Muscle layer of duodenum (tissue), 2 donors: ENCODE results near the gene WDR90.
"Not testable (repeated sequence)": the region's sequence is repeated elsewhere in the genome, so short reads cannot be mapped to it uniquely, and the experiment has no call there.

ENCODE experiments used
- H3K27ac ChIP-seq: one replicate; pipeline ENCODE4 v1.7.0; 2013; ENCODE audit warnings: mild to moderate bottlenecking, low read length
- H3K27me3 ChIP-seq: one replicate; pipeline ENCODE4 v1.7.0; 2013; ENCODE audit warnings: low read depth, mild to moderate bottlenecking, control low read depth, low read length
- H3K36me3 ChIP-seq, 2 donors: one replicate each; pipeline ENCODE4 v1.7.0; 2013; ENCODE audit warnings: low read length in 2 of 2, control low read depth in 1 of 2, mild to moderate bottlenecking in 1 of 2; ENCODE audit not compliant: insufficient read depth in 2 of 2, control insufficient read depth in 1 of 2
- H3K4me1 ChIP-seq, 2 donors: one replicate each; pipeline ENCODE4 v1.7.0; 2013; ENCODE audit warnings: low read length in 2 of 2, mild to moderate bottlenecking in 2 of 2, control low read depth in 1 of 2, moderate library complexity in 1 of 2; ENCODE audit not compliant: insufficient read depth in 2 of 2, control insufficient read depth in 1 of 2
- H3K4me3 ChIP-seq, 2 donors: one replicate each; pipeline ENCODE4 v1.7.0; 2013; ENCODE audit warnings: low read length in 2 of 2, low read depth in 1 of 2, mild to moderate bottlenecking in 1 of 2
- H3K9me3 ChIP-seq, 2 donors: one replicate each; pipeline ENCODE4 v1.7.0; 2013; ENCODE audit warnings: low read length in 2 of 2, control low read depth in 1 of 2, mild to moderate bottlenecking in 1 of 2; ENCODE audit not compliant: control insufficient read depth in 1 of 2
- donor health status: healthy.

The WDR90 gene

DNA sequence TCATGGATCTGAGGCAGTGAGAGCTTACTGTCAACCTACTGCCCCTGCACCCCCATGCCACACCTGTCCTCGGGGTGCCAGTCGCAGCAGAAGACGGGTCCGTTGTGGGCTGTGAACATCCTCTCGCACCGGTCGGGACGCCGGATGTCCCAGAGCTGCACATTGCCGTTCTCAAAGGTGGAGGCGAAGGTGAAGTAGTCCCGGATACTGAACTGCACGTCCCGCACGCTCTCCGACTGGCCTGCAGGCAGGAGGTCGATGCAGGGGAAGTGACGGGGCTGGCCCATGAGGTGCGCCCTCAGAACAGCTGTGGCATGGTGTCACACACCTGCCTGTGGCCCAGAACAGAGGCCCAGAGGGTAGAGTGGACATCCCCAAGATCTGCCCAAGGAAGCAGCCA is 38.3 kb downstream of the WDR90 start:
- no peaks in the 10 kb centered on the region for H3K9me3 ChIP-seq
- H3K4me1 ChIP-seq = peaks cover 7 to 49% of the 10 kb centered on the region in 2 donors
- peaks cover under 1% of the 10 kb centered on the region for H3K27me3 ChIP-seq
- peaks cover 2 to 24% of the 10 kb centered on the region in 2 donors for H3K36me3 ChIP-seq
- H3K27ac ChIP-seq = no peak overlapping the region
- H3K4me3 ChIP-seq = no peak overlapping the region

DNA sequence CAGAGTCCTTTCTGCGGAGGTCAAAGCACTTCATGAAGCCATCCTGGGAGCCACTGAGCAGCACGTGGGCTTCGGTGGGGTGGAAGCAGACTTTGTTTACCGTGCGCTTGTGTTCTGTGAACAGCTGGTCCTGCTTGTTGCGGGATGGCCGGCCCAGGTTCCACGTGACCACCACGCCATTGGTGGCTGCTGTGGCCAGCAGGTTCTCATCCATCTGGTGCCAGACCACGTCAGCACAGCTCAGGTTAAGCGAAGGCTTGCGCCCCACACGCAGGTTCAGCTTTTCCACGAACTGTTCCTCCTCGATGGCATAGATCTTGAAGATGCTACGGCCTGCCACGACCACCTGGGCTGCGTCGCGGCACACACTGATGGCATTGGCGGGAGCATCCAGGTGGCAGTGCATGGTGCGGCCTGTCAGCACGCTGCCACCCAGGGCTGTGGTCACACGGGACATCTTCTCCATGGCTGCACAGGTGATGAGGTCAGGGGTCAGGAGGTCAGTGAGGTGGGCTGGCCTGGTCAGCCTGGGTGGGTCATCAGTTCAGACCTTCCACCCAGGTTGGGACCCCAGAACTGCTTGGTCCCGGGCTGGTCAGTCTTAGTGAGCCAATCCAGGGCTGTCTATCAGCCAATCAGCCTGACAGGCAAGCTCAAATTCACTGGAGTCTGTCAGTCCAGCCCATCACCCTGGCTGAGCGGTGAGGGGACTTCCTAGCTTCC is 40.2 kb downstream of the WDR90 start:
- peak overlapping the region; percentile 79 for H3K27ac ChIP-seq
- peaks cover 7 to 43% of the 10 kb centered on the region in 2 donors for H3K4me1 ChIP-seq
- no peaks in the 10 kb centered on the region for H3K9me3 ChIP-seq
- peaks cover 0 to 19% of the 10 kb centered on the region in 2 donors for H3K36me3 ChIP-seq
- H3K4me3 ChIP-seq = peak overlapping the region; percentile 91 to 96
- peaks cover 11% of the 10 kb centered on the region for H3K27me3 ChIP-seq

GRCh38 chr16:691242-691641 is 42.1 kb downstream of the WDR90 start:
- H3K9me3 ChIP-seq, H3K4me3 ChIP-seq, H3K27ac ChIP-seq: not testable (repeated sequence)
- peaks cover 7 to 46% of the 10 kb centered on the region in 2 donors for H3K4me1 ChIP-seq
- peaks cover 22% of the 10 kb centered on the region for H3K27me3 ChIP-seq
- H3K36me3 ChIP-seq = peaks cover 0 to 16% of the 10 kb centered on the region in 2 donors

DNA sequence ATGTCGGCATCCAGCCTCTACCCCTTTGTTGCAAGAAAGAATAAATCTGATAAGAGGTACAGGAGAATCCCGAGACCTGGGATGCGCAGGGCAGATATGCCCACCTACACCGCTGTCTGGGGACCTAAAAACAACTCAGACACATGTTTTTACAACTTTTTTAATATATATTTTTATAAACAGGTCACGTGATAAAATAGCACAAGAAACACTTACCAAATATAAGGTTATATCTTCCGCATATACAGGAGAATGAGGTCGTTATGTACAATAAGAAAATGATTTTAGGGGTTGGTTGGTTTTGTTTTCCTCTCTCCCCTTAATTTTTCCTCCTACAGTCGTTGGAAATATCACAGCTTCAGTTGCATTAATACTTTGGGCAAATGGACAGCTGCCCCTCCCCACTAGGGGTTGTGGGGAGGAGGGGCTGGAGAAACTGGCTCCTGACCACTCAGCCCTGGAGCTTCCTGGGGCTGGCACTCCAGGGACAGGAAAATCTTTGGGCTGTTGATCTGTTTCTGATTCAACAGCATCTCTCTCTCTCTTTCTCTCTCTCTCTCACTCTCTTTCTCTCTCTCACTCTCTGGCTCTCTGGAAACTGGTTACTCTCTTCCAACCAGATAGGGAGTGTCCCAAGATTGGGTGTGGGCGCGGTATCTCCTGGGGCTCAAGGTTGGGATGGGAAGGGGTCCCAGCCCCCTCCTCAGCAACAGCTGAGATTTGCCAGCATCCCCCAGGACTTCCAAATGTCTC is 43.4 kb downstream of the WDR90 start:
- H3K4me3 ChIP-seq = no peak overlapping the region
- peaks cover 0 to 4% of the 10 kb centered on the region in 2 donors for H3K36me3 ChIP-seq
- peaks cover 22% of the 10 kb centered on the region for H3K27me3 ChIP-seq
- no peaks in the 10 kb centered on the region for H3K9me3 ChIP-seq
- H3K27ac ChIP-seq = no peak overlapping the region
- peaks cover 7 to 46% of the 10 kb centered on the region in 2 donors for H3K4me1 ChIP-seq

- Histone ChIP-seq H3K9me3 (no peaks in the 10 kb centered on the region), H3K36me3 (no peaks in the 10 kb centered on the region), H3K27me3 (peaks cover 22% of the 10 kb centered on the region), H3K4me1 (peaks cover 7 to 46% of the 10 kb centered on the region in 2 donors), H3K27ac (no peak overlapping the region), H3K4me3 (no peak overlapping the region)
These were observed 44.2 kb downstream of the WDR90 start for GRCh38 chr16:693364-693763.

DNA sequence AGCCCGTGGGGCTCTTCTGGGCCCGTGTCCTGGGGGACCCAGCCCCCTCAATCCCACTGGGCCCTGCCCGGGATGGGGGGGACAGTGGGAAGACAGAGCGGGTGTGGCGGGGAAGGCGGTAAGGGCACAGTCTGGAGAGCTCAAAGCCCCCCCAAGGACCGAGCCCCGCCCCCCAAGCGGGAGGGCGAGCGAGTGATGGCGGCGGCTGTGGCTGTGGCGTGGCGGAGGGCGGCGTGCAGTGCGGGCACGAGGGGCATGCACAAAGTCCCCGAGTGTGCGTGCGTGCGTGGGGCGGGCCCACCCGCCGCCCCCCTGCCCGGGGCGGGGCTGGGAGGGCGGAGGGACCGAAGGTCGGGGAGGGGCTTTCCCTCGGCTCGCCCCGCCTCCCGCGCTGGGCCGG is 44.6 kb downstream of the WDR90 start:
- no peak overlapping the region for H3K27ac ChIP-seq
- H3K36me3 ChIP-seq = no peaks in the 10 kb centered on the region
- no peak overlapping the region for H3K4me3 ChIP-seq
- H3K9me3 ChIP-seq = no peaks in the 10 kb centered on the region
- H3K27me3 ChIP-seq = peaks cover 22% of the 10 kb centered on the region
- H3K4me1 ChIP-seq = peaks cover 7 to 42% of the 10 kb centered on the region in 2 donors

DNA sequence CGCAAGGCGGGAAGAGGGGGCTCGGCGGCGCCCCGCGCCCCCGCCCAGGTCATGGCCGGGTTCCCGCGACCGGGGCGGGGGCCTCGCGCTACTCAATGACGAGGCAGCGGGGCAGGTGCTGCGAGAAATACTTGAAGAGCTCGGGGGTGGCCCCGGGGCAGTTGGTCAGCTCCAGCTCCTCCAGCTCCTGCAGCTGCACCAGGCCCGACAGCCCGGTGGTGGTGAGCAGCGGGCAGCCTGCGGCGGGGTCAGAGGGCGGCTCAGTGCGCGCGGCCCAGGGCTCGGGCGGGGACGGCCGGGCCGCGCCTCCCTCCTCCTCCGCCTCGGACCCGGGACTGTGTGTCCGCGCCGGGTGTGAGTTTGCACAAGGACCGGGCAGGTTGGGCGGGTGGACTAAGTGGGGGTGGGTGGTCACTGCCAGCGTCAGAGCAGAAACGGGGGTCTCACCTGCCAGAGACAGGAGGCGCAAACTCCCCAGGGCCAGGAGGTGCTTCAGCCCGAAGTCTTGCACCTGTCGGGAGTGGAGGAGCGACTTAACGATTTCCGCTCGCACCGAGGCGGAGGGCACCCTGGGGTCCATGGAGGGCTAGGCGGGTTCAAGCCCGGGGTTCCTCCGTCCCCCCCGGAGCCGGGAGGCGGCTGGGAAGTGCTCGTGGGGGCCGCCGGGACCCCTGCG is 45.2 kb downstream of the WDR90 start:
- Histone ChIP-seq H3K9me3 (no peaks in the 10 kb centered on the region), H3K4me1 (peaks cover 5 to 37% of the 10 kb centered on the region in 2 donors), H3K36me3 (no peaks in the 10 kb centered on the region), H3K27me3 (peaks cover 25% of the 10 kb centered on the region), H3K4me3 (no peak overlapping the region), H3K27ac (no peak overlapping the region)

DNA sequence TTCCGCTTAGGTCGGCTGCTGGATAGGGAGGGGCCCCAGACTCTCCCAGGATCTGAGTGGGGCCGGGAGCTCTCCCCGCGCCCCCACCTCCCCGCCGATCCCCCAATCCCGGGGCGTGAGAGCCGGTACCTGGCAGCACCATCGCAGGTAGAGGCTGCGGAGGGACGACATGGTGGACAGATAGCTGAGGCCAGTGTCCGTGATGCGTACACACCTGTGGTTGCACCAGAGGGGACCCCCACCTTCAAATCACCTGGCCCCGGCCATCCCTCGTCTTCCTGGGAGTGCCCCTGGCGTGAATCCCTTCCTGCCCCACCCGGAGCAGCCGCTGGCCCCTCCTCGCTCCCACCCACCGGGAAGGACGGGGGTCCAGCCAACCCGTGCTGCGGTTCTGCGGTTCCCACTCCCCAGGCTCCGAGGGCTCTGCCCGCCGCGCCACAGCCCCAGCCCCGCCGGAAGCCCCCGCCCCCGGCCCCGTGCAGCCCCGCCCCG is 45.7 kb downstream of the WDR90 start:
- no peak overlapping the region for H3K4me3 ChIP-seq
- H3K27ac ChIP-seq = no peak overlapping the region
- peaks cover 27% of the 10 kb centered on the region for H3K27me3 ChIP-seq

GRCh38 chr16:695355-696089 is 46.4 kb downstream of the WDR90 start:
- no peaks in the 10 kb centered on the region for H3K36me3 ChIP-seq
- H3K27me3 ChIP-seq = peaks cover 27% of the 10 kb centered on the region
- H3K9me3 ChIP-seq = no peaks in the 10 kb centered on the region
- peak overlapping the region in 1 of 2 donors; percentile 15 for H3K4me3 ChIP-seq
- no peak overlapping the region for H3K27ac ChIP-seq
- peaks cover 0 to 31% of the 10 kb centered on the region in 2 donors for H3K4me1 ChIP-seq

More for the DNA sequence above, 45.7 kb downstream of the WDR90 start:
- Histone ChIP-seq H3K4me1 (peaks cover 0 to 31% of the 10 kb centered on the region in 2 donors), H3K9me3 (no peaks in the 10 kb centered on the region), H3K36me3 (no peaks in the 10 kb centered on the region)

DNA sequence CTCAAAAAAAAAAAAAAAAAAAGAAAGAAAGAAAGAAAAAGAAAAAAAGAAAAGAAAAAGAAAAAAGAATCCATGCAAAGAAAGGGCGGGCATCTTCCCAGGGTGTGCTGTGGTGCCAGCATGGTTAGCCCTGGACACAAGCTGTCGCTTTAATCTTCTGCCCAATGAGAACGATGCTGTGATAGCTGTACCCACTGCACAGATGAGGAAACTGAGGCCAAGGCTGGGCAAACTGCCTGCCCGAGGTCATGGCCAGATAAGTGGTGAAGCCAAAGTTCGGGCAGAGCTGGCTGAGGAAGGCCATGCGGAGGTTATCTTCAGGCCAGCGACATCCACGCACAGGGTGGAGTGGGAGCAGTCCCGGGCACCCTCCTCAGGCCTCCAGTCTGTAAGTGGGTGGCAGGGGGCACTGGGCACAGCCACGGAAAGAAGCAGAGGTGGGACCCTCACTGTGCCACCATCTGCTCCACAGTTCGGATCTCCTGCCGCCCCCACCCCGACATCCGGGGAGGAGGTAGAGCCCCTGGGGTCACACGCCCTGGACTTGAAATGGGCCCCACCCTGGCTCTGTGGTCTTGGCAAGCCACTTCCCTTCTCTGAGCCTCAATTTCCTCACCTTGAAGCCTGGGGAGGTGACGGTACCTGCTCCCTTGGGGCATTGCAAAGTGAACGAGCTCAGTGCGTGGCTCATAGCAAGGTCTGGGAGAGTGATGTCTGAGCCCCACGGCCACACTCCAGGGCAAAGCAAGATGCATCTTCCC is 49.9 kb downstream of the WDR90 start:
- Histone ChIP-seq H3K27me3 (peaks cover 34% of the 10 kb centered on the region), H3K36me3 (no peaks in the 10 kb centered on the region), H3K9me3 (no peaks in the 10 kb centered on the region), H3K4me3 (no peak overlapping the region), H3K4me1 (peaks cover 0 to 29% of the 10 kb centered on the region in 2 donors), H3K27ac (no peak overlapping the region)
